Activated CD4-positive, alpha-beta T cell treated with anti-CD3 and anti-CD28 coated beads, Interleukin-2, Interleukin-6, amounts not matched to agents 100 ng/mL and 50 ng/mL, durations not matched to agents 16 hours and 8 hours (primary cell): ENCODE results near the gene ZNF462.
"Not testable (repeated sequence)": the region's sequence is repeated elsewhere in the genome, so short reads cannot be mapped to it uniquely, and the experiment has no call there.

Experiments used
- DNase-seq: peaks from one replicate; pipeline ENCODE4 v3.0.0-alpha.2; 2020

ZNF462 gene

DNA sequence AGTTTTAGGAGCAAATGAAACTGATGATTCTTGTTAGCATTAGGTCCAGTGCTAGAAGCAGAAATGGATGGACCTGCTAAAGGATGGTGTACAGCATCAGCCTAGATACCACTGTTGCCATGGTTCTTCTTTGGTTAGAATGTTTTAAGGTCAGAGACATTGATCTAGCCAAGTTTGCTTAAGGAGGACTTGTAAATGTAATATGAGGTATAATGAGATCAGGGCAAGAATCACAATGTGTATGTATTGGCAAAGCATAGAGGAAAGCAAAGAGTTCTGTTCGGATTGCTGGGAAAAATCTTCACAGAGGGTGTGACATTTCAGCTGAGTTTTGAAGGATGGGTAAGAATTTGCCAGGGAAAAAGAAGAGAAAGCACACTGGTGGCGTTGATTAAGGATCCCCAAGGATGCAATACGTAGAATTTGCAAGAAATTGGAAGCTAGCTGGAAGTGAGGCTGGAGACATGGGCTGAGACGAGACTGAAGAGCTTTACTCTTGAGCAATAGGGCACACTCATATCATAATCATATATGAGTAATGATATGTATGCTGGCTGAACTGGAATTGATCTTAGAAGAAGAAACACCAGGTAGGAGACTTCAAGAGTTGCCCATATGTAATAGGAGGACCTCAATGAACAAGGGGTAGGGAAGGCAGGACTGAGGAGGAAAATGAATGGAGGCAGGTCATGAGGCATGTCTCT lies 102.0 kb downstream of the ZNF462 start:
- no peak for DNase-seq

GRCh38 chr9:106966481-106966880 lies 103.5 kb downstream of the ZNF462 start:
- DNase-seq = no peak

DNA sequence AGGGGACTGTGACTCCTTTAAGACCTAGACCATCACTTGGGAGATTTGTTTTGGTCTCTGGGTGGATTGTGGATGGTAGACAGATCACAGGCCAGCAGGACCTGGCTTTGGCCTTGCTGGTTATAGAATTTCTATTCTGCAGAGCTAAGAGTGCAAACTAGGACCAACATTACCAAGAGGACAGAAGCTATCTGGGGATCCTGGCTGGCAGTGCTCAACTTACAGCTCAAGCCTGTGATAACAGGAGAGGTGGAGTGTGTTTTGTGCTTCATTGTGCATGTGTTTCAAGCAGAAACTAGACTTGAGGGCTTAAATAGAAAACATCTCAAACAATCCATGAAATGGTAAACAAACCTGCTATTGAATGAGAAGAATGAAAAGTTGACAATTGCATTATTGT lies 106.7 kb downstream of the ZNF462 start:
- DNase-seq = no peak

GRCh38 chr9:106970219-106970975 lies 107.4 kb downstream of the ZNF462 start:
- DNase-seq = no peak

DNA sequence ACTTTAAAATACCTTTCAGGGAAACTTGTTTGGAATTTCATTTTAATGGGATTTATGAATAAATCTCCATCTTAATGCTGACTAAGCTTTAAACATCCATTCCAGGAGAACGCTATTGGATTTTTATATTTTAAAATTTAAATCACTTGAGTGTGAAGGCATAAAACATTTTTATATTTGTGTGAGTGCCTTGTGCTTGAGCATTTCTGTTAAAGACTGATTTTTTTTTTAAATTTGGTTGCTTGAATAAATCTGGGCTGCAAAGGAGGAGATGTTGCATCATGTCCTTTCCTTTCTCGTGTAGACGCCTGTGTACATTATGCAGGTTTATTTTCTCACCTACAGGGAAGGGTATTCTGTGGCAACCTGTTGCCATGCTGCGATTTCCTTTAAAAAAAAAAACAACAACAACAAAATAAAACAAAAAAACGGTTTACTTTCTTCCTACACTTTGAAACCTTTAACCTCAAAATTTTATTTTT lies 108.1 kb downstream of the ZNF462 start:
- DNase-seq = no peak

DNA sequence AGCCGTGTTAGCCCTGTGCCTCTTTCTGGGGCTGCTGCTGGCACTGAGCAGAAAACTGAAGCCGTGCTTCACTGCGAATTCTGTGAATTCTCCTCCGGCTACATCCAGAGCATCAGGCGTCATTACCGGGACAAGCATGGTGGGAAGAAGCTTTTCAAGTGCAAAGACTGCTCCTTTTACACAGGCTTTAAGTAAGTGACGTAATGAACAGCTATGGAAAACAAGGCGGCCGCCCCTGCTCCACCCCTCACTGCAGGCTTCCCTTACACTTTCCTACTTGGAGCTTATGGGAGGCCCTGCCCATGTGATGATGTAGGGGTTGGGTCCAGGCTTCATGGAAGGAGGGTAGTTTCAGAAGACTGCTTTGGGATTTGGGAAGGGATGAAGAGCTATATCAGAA lies 109.1 kb downstream of the ZNF462 start:
- DNase-seq = no peak

DNA sequence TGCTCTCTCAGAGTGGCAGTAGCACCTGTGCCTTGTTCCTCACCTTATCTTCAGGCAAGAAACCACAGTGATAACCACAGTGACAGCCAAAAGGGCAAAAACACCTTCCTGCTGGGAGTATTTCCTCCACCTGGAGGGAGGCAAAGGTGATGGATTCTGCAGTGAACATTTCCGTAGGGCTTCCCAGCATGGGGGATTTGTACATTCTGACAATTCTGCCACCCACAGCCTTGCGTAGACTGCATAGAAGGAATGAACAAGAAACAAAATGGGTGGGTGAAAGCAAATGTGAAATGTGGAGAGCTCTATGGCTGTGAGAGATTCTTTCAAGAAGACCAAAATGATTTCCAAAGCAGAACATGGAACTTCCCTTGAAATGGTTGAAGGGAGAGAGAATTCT lies 111.4 kb downstream of the ZNF462 start:
- no peak for DNase-seq

DNA sequence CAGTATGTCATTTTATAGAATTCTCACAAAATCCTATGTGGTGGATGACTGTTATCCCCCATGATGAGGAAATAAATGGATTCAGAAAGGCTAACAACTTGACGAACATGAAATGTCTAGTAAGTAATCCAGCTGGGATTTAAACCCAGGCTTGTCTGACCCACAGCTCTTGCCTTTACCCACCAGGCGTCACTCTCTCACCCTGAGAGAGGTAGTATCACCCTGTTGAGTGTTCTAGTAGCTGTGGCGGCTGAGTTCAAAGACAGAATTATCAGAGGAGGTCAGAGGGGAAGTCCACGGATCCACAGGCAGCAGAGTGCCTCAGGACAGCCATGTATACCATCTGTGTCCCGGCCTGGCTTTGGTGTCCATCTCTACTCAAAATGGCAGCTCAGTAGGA lies 113.8 kb downstream of the ZNF462 start:
- no peak for DNase-seq

GRCh38 chr9:106980551-106981101 lies 117.7 kb downstream of the ZNF462 start:
- DNase-seq = peak; percentile 0

GRCh38 chr9:106981396-106982287 lies 118.7 kb downstream of the ZNF462 start:
- DNase-seq = no peak

- no peak for DNase-seq
Observed at GRCh38 chr9:106982636-106983035, 119.7 kb downstream of the ZNF462 start.

- no peak for DNase-seq
Observed at GRCh38 chr9:106983346-106983745, 120.4 kb downstream of the ZNF462 start.

DNA sequence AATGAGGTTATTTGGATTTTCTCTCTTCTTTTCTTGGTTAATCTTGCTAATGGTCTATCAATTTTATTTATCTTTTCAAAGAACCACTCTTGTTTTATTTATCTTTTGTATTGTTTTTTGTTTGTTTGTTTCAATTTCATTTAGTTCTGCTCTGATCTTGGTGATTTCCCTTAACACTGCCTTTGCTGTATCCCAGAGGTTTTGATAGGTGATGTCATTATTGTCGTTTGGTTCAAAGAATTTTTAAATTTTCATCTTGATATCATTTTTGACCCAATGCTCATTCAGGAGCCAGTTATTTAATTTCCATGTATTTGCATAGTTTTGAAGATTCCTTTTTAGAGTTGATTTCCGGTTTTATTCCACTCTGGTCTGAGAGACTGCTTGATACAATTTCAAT lies 126.9 kb downstream of the ZNF462 start:
- not testable (repeated sequence) for DNase-seq

GRCh38 chr9:106992186-106992585 lies 129.2 kb downstream of the ZNF462 start:
- DNase-seq = no peak

DNA sequence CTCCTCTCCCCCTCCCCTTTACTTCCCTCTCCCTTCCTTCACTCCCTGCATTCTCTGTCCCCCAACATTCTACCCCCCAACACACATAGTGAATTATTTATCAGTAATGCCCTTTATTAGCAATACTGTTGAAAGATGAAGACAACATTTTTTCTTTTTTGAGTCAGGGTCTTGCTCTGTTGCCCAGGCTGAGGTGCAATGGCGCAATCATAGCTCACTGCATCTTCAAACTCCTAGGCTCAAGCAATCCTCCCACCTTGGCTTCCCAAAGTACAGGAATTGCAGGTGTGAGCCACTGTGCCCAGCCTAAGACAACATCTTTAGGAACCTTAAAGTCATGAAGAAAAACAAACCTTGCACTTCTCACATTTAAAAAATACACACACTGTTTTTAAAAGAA lies 130.6 kb downstream of the ZNF462 start:
- DNase-seq = no peak

GRCh38 chr9:106994463-106994862 lies 131.5 kb downstream of the ZNF462 start:
- DNase-seq = no peak

DNA sequence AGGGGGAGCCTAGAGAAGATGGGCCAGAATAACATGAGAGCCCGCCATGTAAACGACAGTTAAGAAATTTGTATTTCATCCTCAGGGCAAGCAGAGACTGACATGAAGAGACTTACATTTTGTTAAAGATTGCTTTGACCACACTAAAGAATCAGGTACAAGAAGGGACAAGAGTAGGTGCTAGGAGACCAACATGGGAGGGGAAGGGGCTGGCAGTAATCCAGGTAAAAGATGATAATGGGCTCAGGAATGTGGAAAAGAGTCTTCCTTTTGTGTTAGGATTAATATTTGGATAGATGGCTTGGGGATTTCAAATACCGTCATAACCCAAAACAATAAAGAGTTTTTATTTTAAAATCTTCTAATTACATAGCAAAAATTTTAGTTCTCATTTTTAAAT lies 137.3 kb downstream of the ZNF462 start:
- no peak for DNase-seq

DNA sequence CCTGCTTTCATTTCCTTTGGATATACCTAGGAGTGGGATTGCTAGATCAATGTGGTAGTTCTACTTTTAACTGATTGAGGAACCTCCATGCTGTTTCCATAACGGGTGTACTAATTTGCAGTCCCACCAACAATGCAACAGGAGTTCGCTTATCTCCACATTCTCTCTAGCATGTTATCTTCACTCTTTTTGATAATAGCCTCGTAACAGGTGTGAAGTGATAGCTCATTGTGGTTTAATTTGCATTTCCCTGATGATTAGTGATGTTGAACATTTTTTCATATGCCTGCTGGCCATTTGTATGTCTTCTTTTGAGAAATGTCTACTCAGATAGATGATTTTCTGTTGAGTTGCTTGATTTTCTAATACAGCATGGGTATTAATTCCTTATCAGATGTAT lies 142.2 kb downstream of the ZNF462 start:
- DNase-seq = no peak

- DNase-seq = no peak
Observed at GRCh38 chr9:107007402-107007801, 144.4 kb downstream of the ZNF462 start.

- DNase-seq = no peak
Observed at GRCh38 chr9:107008011-107008410, 145.0 kb downstream of the ZNF462 start.

- DNase-seq = no peak
Observed at GRCh38 chr9:107008447-107008846, 145.5 kb downstream of the ZNF462 start.

DNA sequence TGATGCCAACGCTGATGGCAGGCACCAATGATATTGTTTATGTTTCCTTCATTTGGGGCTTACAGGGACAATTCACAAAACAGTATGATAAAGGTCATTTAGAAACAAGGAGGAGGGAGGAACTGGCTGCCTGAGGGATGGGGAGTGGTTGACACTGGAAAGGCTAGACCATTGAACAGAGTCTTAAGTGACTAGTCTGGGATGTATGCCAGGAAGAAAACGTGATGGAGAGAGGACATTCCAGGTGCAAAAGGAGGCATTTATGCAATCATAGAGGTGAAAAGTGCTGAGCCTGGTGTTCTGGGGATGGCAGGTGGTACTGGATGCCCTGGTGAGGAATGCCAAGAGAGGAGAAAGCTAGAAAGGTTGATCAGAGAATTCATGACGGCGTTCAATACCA lies 153.4 kb downstream of the ZNF462 start:
- no peak for DNase-seq
